D341Med (cell line): Measurements from ENCODE around the gene ATP2C1.

ENCODE experiments used
- DNase-seq: peaks from one replicate; pipeline ENCODE4 v3.0.0; 2012; ENCODE audit warnings: low spot score

The ATP2C1 gene

GRCh38 chr3:130894986-130895280 is 1.0 kb downstream of the ATP2C1 start:
- no peak for DNase-seq

- no peak for DNase-seq
These were observed 2.0 kb downstream of the ATP2C1 start for GRCh38 chr3:130895690-130896488.

- no peak for DNase-seq
These were observed 3.4 kb downstream of the ATP2C1 start for GRCh38 chr3:130897316-130897715.

- DNase-seq: no peak
These were observed 7.1 kb downstream of the ATP2C1 start for GRCh38 chr3:130900959-130901358.

- no peak for DNase-seq
These were observed 7.8 kb downstream of the ATP2C1 start for GRCh38 chr3:130901463-130902204.

GRCh38 chr3:130903412-130903908 is 9.6 kb downstream of the ATP2C1 start:
- no peak for DNase-seq

GRCh38 chr3:130904491-130904890 is 10.6 kb downstream of the ATP2C1 start:
- no peak for DNase-seq

- no peak for DNase-seq
These were observed 11.7 kb downstream of the ATP2C1 start for GRCh38 chr3:130905551-130905950.

GRCh38 chr3:130906374-130906995 is 12.6 kb downstream of the ATP2C1 start:
- no peak for DNase-seq

- DNase-seq: no peak
These were observed 13.6 kb downstream of the ATP2C1 start for GRCh38 chr3:130907500-130907899.

GRCh38 chr3:130907966-130908365 is 14.1 kb downstream of the ATP2C1 start:
- no peak for DNase-seq

- no peak for DNase-seq
These were observed 21.8 kb downstream of the ATP2C1 start for GRCh38 chr3:130915567-130916292.

GRCh38 chr3:130916507-130917167 is 22.8 kb downstream of the ATP2C1 start:
- DNase-seq: no peak

- no peak for DNase-seq
These were observed 24.4 kb downstream of the ATP2C1 start for GRCh38 chr3:130918328-130918727.

GRCh38 chr3:130925628-130926027 is 31.7 kb downstream of the ATP2C1 start:
- DNase-seq: no peak

- no peak for DNase-seq
These were observed 32.6 kb downstream of the ATP2C1 start for GRCh38 chr3:130926504-130926903.

- peak; percentile 45 for DNase-seq
These were observed 35.9 kb downstream of the ATP2C1 start for GRCh38 chr3:130929804-130930203.

GRCh38 chr3:130932979-130933378 is 39.1 kb downstream of the ATP2C1 start:
- DNase-seq: peak; percentile 33

GRCh38 chr3:130933801-130934345 is 40.0 kb downstream of the ATP2C1 start:
- DNase-seq: no peak

- DNase-seq: no peak
These were observed 40.7 kb downstream of the ATP2C1 start for GRCh38 chr3:130934442-130935089.
